KMS-11 (cell line): ENCODE results near the gene AOX1.
"Not testable (repeated sequence)": the region's sequence is repeated elsewhere in the genome, so short reads cannot be mapped to it uniquely, and the experiment has no call there.

Experiments used
- H2AFZ ChIP-seq: fragments of 200-600 bp; sonication (generic); 2 replicates; pipeline ENCODE4 v1.6.1; 2016; ENCODE audit warnings: antibody characterized with exemption, mixed run types, low read depth
- H3K27ac ChIP-seq: fragments of 200-600 bp; sonication (generic); 2 replicates; pipeline ENCODE4 v1.6.1; 2016; ENCODE audit warnings: mild to moderate bottlenecking, mixed run types
- H3K27me3 ChIP-seq: fragments of 200-600 bp; sonication (generic); 2 replicates; pipeline ENCODE4 v1.6.1; 2017; ENCODE audit warnings: mild to moderate bottlenecking, low read depth, mixed run types, moderate library complexity; ENCODE audit not compliant: insufficient read depth
- H3K36me3 ChIP-seq: fragments of 200-600 bp; sonication (generic); 2 replicates; pipeline ENCODE4 v1.6.1; 2017; ENCODE audit warnings: mild to moderate bottlenecking, mixed run types; ENCODE audit not compliant: insufficient read depth
- H3K4me1 ChIP-seq: fragments of 200-600 bp; sonication (generic); 2 replicates; pipeline ENCODE4 v1.6.1; 2016; ENCODE audit warnings: mild to moderate bottlenecking, low read depth, mixed run types; ENCODE audit not compliant: poor library complexity, severe bottlenecking
- H3K4me2 ChIP-seq: fragments of 200-600 bp; sonication (generic); 2 replicates; pipeline ENCODE4 v1.7.0; 2016; ENCODE audit warnings: mild to moderate bottlenecking, mixed run types
- H3K4me3 ChIP-seq: fragments of 200-600 bp; sonication (generic); IDR thresholded peaks from 2 replicates; pipeline ENCODE4 v1.6.1; 2017; ENCODE audit warnings: low read depth, low read length, mixed read lengths; ENCODE audit not compliant: insufficient read depth
- H3K79me2 ChIP-seq: fragments of 200-600 bp; sonication (generic); 2 replicates; pipeline ENCODE4 v1.6.1; 2016; ENCODE audit warnings: low read depth, mixed run types; ENCODE audit not compliant: insufficient read depth
- H3K9ac ChIP-seq: fragments of 200-600 bp; sonication (generic); 2 replicates; pipeline ENCODE4 v1.6.1; 2016; ENCODE audit warnings: mild to moderate bottlenecking, mixed run types
- H4K20me1 ChIP-seq: fragments of 200-600 bp; sonication (generic); 2 replicates; pipeline ENCODE4 v1.6.1; 2016; ENCODE audit warnings: mild to moderate bottlenecking, mixed run types; ENCODE audit not compliant: insufficient read depth
- CTCF ChIP-seq: fragments of 200-600 bp; sonication (generic); conservative IDR thresholded peaks from 2 replicates; pipeline ENCODE4 v1.6.1; 2017; ENCODE audit warnings: low read depth, mild to moderate bottlenecking, antibody characterized with exemption, low read length, moderate library complexity, mixed read lengths

Gene AOX1

GRCh38 chr2:200609028-200609614, 23.3 kb downstream of the AOX1 start:
- Histone ChIP-seq H4K20me1 (no peaks in the 10 kb centered on the region), H3K9ac (no peak overlapping the region), H3K4me3 (no peak overlapping the region), H3K4me2 (no peak overlapping the region), H2AFZ (no peak overlapping the region), H3K4me1 (no peaks in the 10 kb centered on the region), H3K27ac (no peak overlapping the region), H3K27me3 (no peaks in the 10 kb centered on the region), H3K79me2 (no peaks in the 10 kb centered on the region), H3K36me3 (no peaks in the 10 kb centered on the region)
- no peak for TF ChIP-seq CTCF

GRCh38 chr2:200610217-200610616, 24.4 kb downstream of the AOX1 start:
- H3K9ac ChIP-seq, H3K79me2 ChIP-seq, H4K20me1 ChIP-seq, H3K36me3 ChIP-seq, H3K4me3 ChIP-seq, H3K4me2 ChIP-seq, H3K4me1 ChIP-seq, H2AFZ ChIP-seq, H3K27me3 ChIP-seq, H3K27ac ChIP-seq: not testable (repeated sequence)

GRCh38 chr2:200613692-200614091, 27.9 kb downstream of the AOX1 start:
- no peaks in the 10 kb centered on the region for H4K20me1 ChIP-seq
- no peak overlapping the region for H3K9ac ChIP-seq
- no peak overlapping the region for H2AFZ ChIP-seq
- TF ChIP-seq CTCF: no peak
- no peak overlapping the region for H3K4me2 ChIP-seq
- peaks cover 19% of the 10 kb centered on the region for H3K4me1 ChIP-seq
- no peaks in the 10 kb centered on the region for H3K27me3 ChIP-seq
- H3K36me3 ChIP-seq: no peaks in the 10 kb centered on the region
- H3K27ac ChIP-seq: no peak overlapping the region
- no peak overlapping the region for H3K4me3 ChIP-seq
- no peaks in the 10 kb centered on the region for H3K79me2 ChIP-seq

- H3K27me3 ChIP-seq: no peaks in the 10 kb centered on the region
- peaks cover 19% of the 10 kb centered on the region for H3K4me1 ChIP-seq
- no peak overlapping the region for H3K27ac ChIP-seq
- no peak overlapping the region for H3K4me3 ChIP-seq
- H3K79me2 ChIP-seq: no peaks in the 10 kb centered on the region
- TF ChIP-seq CTCF: no peak
- no peak overlapping the region for H3K9ac ChIP-seq
- no peaks in the 10 kb centered on the region for H3K36me3 ChIP-seq
- H4K20me1 ChIP-seq: no peaks in the 10 kb centered on the region
- H3K4me2 ChIP-seq: no peak overlapping the region
- H2AFZ ChIP-seq: no peak overlapping the region
These were observed 28.4 kb downstream of the AOX1 start for GRCh38 chr2:200614249-200614648.

GRCh38 chr2:200615247-200615646, 29.4 kb downstream of the AOX1 start:
- H2AFZ ChIP-seq: no peak overlapping the region
- H3K4me1 ChIP-seq: peaks cover 19% of the 10 kb centered on the region
- H3K27ac ChIP-seq: no peak overlapping the region
- H3K4me3 ChIP-seq: no peak overlapping the region
- H3K79me2 ChIP-seq: no peaks in the 10 kb centered on the region
- no peaks in the 10 kb centered on the region for H3K36me3 ChIP-seq
- TF ChIP-seq CTCF: no peak
- no peaks in the 10 kb centered on the region for H4K20me1 ChIP-seq
- no peak overlapping the region for H3K9ac ChIP-seq
- H3K4me2 ChIP-seq: no peak overlapping the region
- H3K27me3 ChIP-seq: no peaks in the 10 kb centered on the region
